LNCAP (cell line): Measurements from ENCODE around the gene ERBB3.

Experiments used
- CTCF ChIP-seq: fragments of 450-650 bp; IDR thresholded peaks from 2 replicates; pipeline ENCODE4 v1.5.1; 2017; ENCODE audit warnings: mild to moderate bottlenecking

Gene ERBB3

GRCh38 chr12:56102683-56103065, 22.7 kb downstream of the ERBB3 start:
- no peak for TF ChIP-seq CTCF

DNA sequence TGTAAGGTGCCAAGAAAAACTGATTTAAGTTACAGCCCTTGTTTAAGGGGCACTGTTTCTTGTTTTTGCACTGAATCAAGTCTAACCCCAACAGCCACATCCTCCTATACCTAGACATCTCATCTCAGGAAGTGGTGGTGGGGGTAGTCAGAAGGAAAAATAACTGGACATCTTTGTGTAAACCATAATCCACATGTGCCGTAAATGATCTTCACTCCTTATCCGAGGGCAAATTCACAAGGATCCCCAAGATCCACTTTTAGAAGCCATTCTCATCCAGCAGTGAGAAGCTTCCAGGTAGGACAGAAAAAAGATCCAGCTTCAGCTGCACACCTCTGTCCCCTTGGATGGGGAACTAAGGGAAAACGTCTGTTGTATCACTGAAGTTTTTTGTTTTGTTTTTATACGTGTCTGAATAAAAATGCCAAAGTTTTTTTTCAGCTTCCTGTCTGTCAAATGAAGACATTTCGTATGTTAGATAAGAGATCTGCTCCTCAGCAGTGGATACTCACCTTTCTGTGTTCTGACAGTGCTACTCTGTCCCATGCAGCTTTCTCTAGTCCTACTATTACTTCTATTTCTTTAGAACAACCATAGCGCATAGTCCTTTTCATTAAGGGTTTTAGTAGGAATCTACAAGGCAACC, 23.2 kb downstream of the ERBB3 start:
- no peak for TF ChIP-seq CTCF

DNA sequence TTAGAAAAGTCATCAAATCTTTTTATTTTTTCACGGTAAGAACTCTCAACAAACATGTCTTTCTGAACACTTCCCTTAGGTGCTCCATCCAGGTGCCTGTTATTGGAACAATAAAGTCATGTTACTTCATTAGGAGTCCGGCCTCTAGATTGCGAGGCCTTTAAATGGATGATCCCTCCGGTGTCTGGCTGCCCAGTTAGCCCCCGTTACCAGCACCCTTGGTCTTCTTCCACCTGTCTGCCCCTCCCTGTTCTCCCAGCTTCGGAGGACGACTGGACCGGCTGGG, 23.8 kb downstream of the ERBB3 start:
- no peak for TF ChIP-seq CTCF

GRCh38 chr12:56104109-56104814, 24.3 kb downstream of the ERBB3 start, which contains the start of gene PA2G4:
PA2G4 (plus strand) TSS chr12:56104559; CDS start chr12:56104738, 179 bp downstream.
- TF ChIP-seq CTCF: no peak

DNA sequence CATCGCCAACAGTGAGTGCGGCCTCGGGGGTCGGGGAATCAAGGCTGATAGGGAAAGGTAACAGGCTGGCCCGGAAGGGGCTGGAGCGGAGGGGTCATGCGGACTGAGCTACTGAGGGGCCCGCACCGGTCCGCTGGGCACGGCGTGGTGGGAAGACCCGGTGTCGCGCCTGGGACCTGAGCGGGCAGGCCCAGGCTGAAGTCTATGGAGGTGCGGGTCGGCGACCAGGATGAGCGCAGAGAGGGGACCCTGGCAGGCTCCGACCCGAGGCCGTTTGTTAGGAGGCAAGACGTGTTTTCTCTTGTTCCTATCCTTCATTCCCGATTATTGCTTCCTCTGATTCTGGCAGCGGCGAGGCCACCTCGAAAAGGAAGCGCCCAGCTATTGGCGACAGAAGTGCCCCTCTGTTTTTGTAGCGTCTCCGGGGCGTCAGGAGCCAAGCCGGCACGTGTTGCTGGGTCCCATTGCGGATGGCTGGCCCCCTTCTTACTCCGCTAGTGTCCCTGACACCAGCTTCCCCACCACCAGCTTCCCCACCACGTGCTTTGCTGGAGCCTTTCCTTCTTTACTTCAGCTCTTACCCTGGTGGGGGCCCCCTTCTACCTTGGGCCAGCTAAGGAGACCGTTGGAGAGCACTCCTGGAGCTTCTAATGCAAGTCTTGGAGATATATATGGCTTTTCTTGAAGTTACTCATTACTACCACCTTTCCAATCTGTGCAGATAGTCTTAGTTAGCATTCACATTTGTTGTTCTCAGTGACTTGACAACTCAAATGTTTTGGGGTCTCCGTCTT, 25.0 kb downstream of the ERBB3 start:
- TF ChIP-seq CTCF: no peak

DNA sequence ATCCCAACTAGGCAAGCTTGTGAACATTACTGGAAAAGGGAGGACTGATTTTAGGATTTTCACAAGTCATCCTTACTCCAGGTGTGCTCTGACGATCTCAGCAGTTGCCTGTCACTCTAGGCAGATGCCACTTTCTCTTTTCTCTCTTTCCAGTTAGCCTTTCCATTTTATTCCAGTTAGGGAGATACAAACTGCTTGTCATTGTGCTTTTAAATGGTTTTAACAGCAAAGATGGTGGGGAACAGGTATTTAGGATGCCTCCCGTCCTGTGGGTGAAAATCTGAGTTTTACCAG, 25.6 kb downstream of the ERBB3 start:
- TF ChIP-seq CTCF: no peak

- TF ChIP-seq CTCF: no peak
Measured at GRCh38 chr12:56107242-56107641, 27.3 kb downstream of the ERBB3 start.
